Thyroid gland (tissue), 4 donors: ENCODE data around the gene TRABD2B.

ENCODE experiments used
- CTCF ChIP-seq, 6 experiments: fragments of 200-600 bp in 3 of 6; fragments of 450-650 bp in 3 of 6; sonication (generic) in 3 of 6; IDR thresholded peaks; one replicate each; pipeline ENCODE4 v1.5.1; 2016 to 2019; ENCODE audit warnings: antibody characterized with exemption in 6 of 6, mild to moderate bottlenecking in 2 of 6, inconsistent platforms in 1 of 6, moderate library complexity in 1 of 6
- POLR2A ChIP-seq, 2 donors: fragments of 450-650 bp; IDR thresholded peaks; one replicate each; pipeline ENCODE4 v1.6.1; 2017; ENCODE audit warnings: antibody characterized with exemption in 2 of 2, mild to moderate bottlenecking in 2 of 2, moderate library complexity in 1 of 2

GRCh38 chr1:48039088-48040054 lies 42.2 kb upstream of the TRABD2B start:
- no peak for TF ChIP-seq CTCF (IDR thresholded peaks at IDR 0.05)
- TF ChIP-seq POLR2A (IDR thresholded peaks at IDR 0.05): no peak
